ENCODE data around the gene DHX16. TPM values are rescaled to one million over a fixed set of nuclear protein-coding genes. Genes with fewer than 3 reads are reported as not detected.

The DHX16 gene
- total and polyA plus RNA-seq, 8 donors, result 18.3 to 67.0 (median 26.7) TPM

DNA sequence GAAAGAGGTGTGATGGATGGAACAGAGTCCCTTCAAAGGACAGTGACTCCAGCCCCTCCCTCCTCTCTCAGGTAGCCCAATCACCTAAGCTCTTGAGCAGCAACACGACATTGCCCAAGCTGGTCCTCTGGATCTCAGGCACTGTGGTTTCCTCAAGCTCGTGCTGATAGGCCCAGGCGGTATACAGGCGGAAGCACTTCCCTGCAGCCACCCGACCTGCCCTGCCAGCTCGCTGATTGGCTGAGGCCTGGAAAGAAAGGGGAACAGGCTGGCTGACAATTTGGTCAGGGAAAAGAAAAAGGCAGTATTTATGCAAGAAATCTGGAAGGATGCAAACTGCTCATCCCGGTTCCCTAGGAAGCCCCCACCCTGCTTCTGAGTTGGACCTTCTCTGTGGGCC is 16.3 kb downstream of the DHX16 start:
- no peak for TF ChIP-seq POLR2AphosphoS5 (IDR thresholded peaks at IDR 0.05)
- no peak for TF ChIP-seq POLR2A (IDR thresholded peaks at IDR 0.05)
- TF ChIP-seq EP300 (IDR thresholded peaks at IDR 0.05), result no peak
- TF ChIP-seq, protein P1, sequence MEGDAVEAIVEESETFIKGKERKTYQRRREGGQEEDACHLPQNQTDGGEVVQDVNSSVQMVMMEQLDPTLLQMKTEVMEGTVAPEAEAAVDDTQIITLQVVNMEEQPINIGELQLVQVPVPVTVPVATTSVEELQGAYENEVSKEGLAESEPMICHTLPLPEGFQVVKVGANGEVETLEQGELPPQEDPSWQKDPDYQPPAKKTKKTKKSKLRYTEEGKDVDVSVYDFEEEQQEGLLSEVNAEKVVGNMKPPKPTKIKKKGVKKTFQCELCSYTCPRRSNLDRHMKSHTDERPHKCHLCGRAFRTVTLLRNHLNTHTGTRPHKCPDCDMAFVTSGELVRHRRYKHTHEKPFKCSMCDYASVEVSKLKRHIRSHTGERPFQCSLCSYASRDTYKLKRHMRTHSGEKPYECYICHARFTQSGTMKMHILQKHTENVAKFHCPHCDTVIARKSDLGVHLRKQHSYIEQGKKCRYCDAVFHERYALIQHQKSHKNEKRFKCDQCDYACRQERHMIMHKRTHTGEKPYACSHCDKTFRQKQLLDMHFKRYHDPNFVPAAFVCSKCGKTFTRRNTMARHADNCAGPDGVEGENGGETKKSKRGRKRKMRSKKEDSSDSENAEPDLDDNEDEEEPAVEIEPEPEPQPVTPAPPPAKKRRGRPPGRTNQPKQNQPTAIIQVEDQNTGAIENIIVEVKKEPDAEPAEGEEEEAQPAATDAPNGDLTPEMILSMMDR (IDR thresholded peaks at IDR 0.05), result no peak
- Histone ChIP-seq H3K27me3 (no peaks in the 10 kb centered on the region), H3K4me1 (no peaks in the 10 kb centered on the region), H3K27ac (no peak overlapping the region), H3K36me3 (peaks cover 88 to 100% (median 100%) of the 10 kb centered on the region in 4 donors), H3K9me3 (no peaks in the 10 kb centered on the region), H3K4me3 (no peak overlapping the region)
- intact Hi-C loops (cut with DNase I; ENCODE audit: low total_unique reads), result no loop called here
- WGBS, 5 donors, result 64 to 82% (median 74%) methylated on average over 7 of the region's 7 CpGs
- no peak for DNase-seq

DNA sequence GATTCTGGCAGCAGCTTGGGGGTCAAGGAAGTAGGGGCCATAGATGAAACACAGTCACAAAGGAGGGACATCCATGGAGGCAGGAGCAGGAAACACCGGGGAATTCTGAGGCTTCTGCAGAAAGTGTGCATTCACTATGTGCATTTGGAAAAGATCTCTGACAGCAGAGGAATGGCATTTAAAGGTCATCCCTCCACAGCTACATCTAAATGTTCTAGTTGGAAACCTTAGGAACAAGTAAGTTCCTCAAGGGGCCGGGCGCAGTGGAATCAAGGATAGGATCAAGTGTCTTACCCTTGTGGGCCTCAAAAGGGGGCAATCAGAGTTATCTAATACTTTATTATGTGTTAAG is 17.1 kb downstream of the DHX16 start:
- Histone ChIP-seq H3K27ac (no peak overlapping the region), H3K27me3 (no peaks in the 10 kb centered on the region), H3K9me3 (no peaks in the 10 kb centered on the region), H3K36me3 (peaks cover 87 to 100% (median 100%) of the 10 kb centered on the region in 4 donors), H3K4me1 (no peaks in the 10 kb centered on the region), H3K4me3 (no peak overlapping the region)
- intact Hi-C loops (cut with DNase I; ENCODE audit: low total_unique reads), result no loop called here
- DNase-seq, result no peak
- 76 to 96% (median 93%) methylated on average over 3 of the region's 3 CpGs for WGBS, 5 donors
- TF ChIP-seq, protein P1 (IDR thresholded peaks at IDR 0.05), result no peak

DNA sequence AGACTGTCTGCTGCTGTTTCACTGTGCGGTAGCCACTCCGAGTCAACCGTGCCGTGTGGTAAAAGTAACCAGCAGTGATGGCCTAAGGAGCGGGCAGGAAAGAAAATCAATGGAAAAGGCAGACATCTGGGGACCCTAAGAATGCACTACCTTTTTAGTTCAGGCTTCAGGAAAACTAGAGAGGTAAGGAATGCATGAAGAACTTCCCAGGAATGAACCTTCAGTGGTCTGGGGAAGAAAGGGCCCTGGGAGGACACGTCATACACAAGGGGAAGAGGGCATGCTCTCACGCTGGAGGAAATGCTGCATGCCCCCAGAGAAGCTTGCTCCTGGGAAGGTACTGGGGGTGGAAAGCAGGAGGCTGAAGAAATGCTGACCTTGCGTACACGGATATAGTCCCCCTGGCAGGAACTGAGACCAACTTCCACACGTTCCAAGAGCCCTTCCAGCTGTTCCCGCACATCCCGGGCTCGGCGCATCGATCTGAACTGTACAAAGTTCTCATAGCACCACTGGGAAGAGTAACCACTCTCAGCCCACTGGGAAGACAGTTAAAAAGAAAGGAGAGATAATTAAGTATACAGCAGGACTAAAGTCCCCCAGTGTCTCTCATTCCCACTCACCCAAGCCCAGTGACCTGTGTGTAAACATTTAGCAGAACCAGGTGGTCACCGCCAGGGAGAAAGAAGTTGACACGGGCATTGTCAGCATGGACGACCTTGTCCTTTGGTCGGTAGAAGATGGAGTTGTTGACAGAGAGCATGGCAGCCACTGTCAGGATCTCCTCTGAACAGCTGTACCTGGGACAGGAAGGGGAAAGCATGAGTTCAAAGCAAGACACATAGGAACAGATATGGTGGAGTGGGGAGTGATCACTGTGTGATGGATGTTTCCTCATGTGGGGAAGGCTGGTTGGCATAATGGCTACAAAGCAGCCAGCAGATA is 17.7 kb downstream of the DHX16 start:
- Histone ChIP-seq H3K9me3 (no peaks in the 10 kb centered on the region), H3K4me3 (no peak overlapping the region), H3K4me1 (no peaks in the 10 kb centered on the region), H3K27me3 (no peaks in the 10 kb centered on the region), H3K36me3 (peaks cover 87 to 100% (median 97%) of the 10 kb centered on the region in 4 donors), H3K27ac (no peak overlapping the region)
- TF ChIP-seq POLR2AphosphoS5 (IDR thresholded peaks at IDR 0.05), result no peak
- no peak for TF ChIP-seq EP300 (IDR thresholded peaks at IDR 0.05)
- TF ChIP-seq, protein P1 (IDR thresholded peaks at IDR 0.05), result no peak
- no peak for TF ChIP-seq POLR2A (IDR thresholded peaks at IDR 0.05)
- intact Hi-C loops (cut with DNase I; ENCODE audit: low total_unique reads), result no loop called here
- no peak for DNase-seq
- WGBS, 5 donors, result 88 to 90% (median 89%) methylated on average over 19 of the region's 19 CpGs

DNA sequence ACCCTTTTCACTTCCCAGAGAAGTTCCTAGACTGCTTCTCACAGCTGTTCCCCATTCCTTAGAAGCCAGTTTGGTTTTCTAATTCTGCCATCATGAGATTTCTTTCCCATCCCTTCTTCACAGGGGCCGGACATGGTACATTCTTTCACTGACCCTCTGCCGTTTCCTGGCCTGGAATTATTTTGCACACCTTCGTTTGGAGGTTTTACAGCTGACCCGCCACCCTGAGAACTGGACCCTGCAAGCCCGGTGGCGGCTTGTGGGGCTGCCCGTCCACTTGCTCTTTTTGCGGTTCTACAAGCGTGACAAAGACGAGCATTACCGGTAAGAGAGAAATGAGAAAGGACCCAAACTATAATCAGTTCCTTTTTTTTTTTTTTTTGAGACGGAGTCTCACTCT is 21.7 kb downstream of the DHX16 start:
- H3K4me1 ChIP-seq, result peaks cover 10 to 24% (median 21%) of the 10 kb centered on the region in 4 donors
- H3K27me3 ChIP-seq, result no peaks in the 10 kb centered on the region
- H3K9me3 ChIP-seq, result no peaks in the 10 kb centered on the region
- WGBS, 5 donors, result 90 to 95% (median 93%) methylated on average over 12 of the region's 12 CpGs
- no peak overlapping the region for H3K4me3 ChIP-seq
- intact Hi-C loops (cut with DNase I; ENCODE audit: low total_unique reads), result no loop called here
- TF ChIP-seq EP300 (IDR thresholded peaks at IDR 0.05), result no peak
- TF ChIP-seq, protein P1 (IDR thresholded peaks at IDR 0.05), result no peak
- TF ChIP-seq POLR2AphosphoS5 (IDR thresholded peaks at IDR 0.05), result no peak
- TF ChIP-seq POLR2A (IDR thresholded peaks at IDR 0.05), result no peak
- H3K36me3 ChIP-seq, result peaks cover 50 to 65% (median 65%) of the 10 kb centered on the region in 4 donors
- H3K27ac ChIP-seq, result no peak overlapping the region
- no peak for DNase-seq

Measured in stomach (tissue), 9 donors.